Measurements from ENCODE around the gene KRR1.

Gene KRR1

GRCh38 chr12:75550401-75551240 is 39.2 kb upstream of the KRR1 start:
- no peak for DNase-seq (ENCODE audit: low spot score)
- no peak for TF ChIP-seq CTCF (IDR thresholded peaks at IDR 0.05; ENCODE audit: poor library complexity, severe bottlenecking)

GRCh38 chr12:75549989-75550388 is 38.6 kb upstream of the KRR1 start:
- H3K36me3 ChIP-seq (ENCODE audit: low read depth), result no peaks in the 10 kb centered on the region
- H3K27ac ChIP-seq (ENCODE audit: poor library complexity, severe bottlenecking), result no peak overlapping the region
- ATAC-seq (ENCODE audit: low read depth) (no peak), DNase-seq (ENCODE audit: low spot score) (no peak)
- H3K9me3 ChIP-seq (ENCODE audit: severe bottlenecking), result no peaks in the 10 kb centered on the region
- no peaks in the 10 kb centered on the region for H3K27me3 ChIP-seq (ENCODE audit: insufficient read depth, poor library complexity, severe bottlenecking)
- H3K4me1 ChIP-seq (ENCODE audit: insufficient read depth, poor library complexity, severe bottlenecking), result no peaks in the 10 kb centered on the region
- no peak for TF ChIP-seq CTCF (IDR thresholded peaks at IDR 0.05; ENCODE audit: poor library complexity, severe bottlenecking)
- no peak overlapping the region for H3K4me3 ChIP-seq (ENCODE audit: severe bottlenecking)

More at GRCh38 chr12:75550401-75551240, 39.2 kb upstream of the KRR1 start:
- no peaks in the 10 kb centered on the region for H3K36me3 ChIP-seq (ENCODE audit: low read depth)
- H3K27ac ChIP-seq (ENCODE audit: poor library complexity, severe bottlenecking), result no peak overlapping the region
- no peaks in the 10 kb centered on the region for H3K9me3 ChIP-seq (ENCODE audit: severe bottlenecking)
- no peaks in the 10 kb centered on the region for H3K4me1 ChIP-seq (ENCODE audit: insufficient read depth, poor library complexity, severe bottlenecking)
- H3K27me3 ChIP-seq (ENCODE audit: insufficient read depth, poor library complexity, severe bottlenecking), result no peaks in the 10 kb centered on the region
- ATAC-seq (ENCODE audit: low read depth), result no peak
- no peak overlapping the region for H3K4me3 ChIP-seq (ENCODE audit: severe bottlenecking)

GRCh38 chr12:75548879-75549278 is 37.5 kb upstream of the KRR1 start:
- no peak overlapping the region for H3K4me3 ChIP-seq (ENCODE audit: severe bottlenecking)
- ATAC-seq (ENCODE audit: low read depth) (no peak), DNase-seq (ENCODE audit: low spot score) (no peak)
- no peak overlapping the region for H3K27ac ChIP-seq (ENCODE audit: poor library complexity, severe bottlenecking)
- H3K27me3 ChIP-seq (ENCODE audit: insufficient read depth, poor library complexity, severe bottlenecking), result no peaks in the 10 kb centered on the region
- no peaks in the 10 kb centered on the region for H3K4me1 ChIP-seq (ENCODE audit: insufficient read depth, poor library complexity, severe bottlenecking)
- no peaks in the 10 kb centered on the region for H3K9me3 ChIP-seq (ENCODE audit: severe bottlenecking)
- no peak for TF ChIP-seq CTCF (IDR thresholded peaks at IDR 0.05; ENCODE audit: poor library complexity, severe bottlenecking)
- H3K36me3 ChIP-seq (ENCODE audit: low read depth), result no peaks in the 10 kb centered on the region

DNA sequence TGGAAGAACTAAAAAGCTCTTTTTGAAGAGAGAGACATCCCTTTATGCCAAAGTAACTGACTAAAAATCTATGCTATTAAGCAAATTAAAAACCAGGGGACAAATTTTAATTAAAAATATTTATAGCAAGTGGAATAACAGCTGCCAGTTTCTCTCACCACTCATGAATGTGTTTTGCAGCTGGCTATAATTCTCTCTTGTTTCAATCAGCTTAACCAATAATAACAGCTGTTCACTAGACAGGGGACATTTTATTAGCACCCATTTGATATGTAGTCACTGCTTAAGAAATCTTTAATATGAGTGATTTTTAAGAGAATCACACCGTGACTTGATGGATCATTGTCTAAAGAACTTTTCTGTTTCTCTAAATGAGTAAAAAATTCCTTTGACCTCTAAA is 34.2 kb upstream of the KRR1 start:
- H3K4me3 ChIP-seq (ENCODE audit: severe bottlenecking), result no peak overlapping the region
- H3K9me3 ChIP-seq (ENCODE audit: severe bottlenecking), result no peaks in the 10 kb centered on the region
- H3K36me3 ChIP-seq (ENCODE audit: low read depth), result no peaks in the 10 kb centered on the region
- H3K27ac ChIP-seq (ENCODE audit: poor library complexity, severe bottlenecking), result no peak overlapping the region
- H3K27me3 ChIP-seq (ENCODE audit: insufficient read depth, poor library complexity, severe bottlenecking), result no peaks in the 10 kb centered on the region
- no peak for TF ChIP-seq CTCF (IDR thresholded peaks at IDR 0.05; ENCODE audit: poor library complexity, severe bottlenecking)
- ATAC-seq (ENCODE audit: low read depth) (no peak), DNase-seq (ENCODE audit: low spot score) (no peak)
- H3K4me1 ChIP-seq (ENCODE audit: insufficient read depth, poor library complexity, severe bottlenecking), result no peaks in the 10 kb centered on the region

- ATAC-seq (ENCODE audit: low read depth) (no peak), DNase-seq (ENCODE audit: low spot score) (no peak)
- H3K9me3 ChIP-seq (ENCODE audit: severe bottlenecking), result no peaks in the 10 kb centered on the region
- no peak overlapping the region for H3K4me3 ChIP-seq (ENCODE audit: severe bottlenecking)
- no peak for TF ChIP-seq CTCF (IDR thresholded peaks at IDR 0.05; ENCODE audit: poor library complexity, severe bottlenecking)
- H3K27me3 ChIP-seq (ENCODE audit: insufficient read depth, poor library complexity, severe bottlenecking), result no peaks in the 10 kb centered on the region
- H3K36me3 ChIP-seq (ENCODE audit: low read depth), result no peaks in the 10 kb centered on the region
- no peaks in the 10 kb centered on the region for H3K4me1 ChIP-seq (ENCODE audit: insufficient read depth, poor library complexity, severe bottlenecking)
- no peak overlapping the region for H3K27ac ChIP-seq (ENCODE audit: poor library complexity, severe bottlenecking)
Observed at GRCh38 chr12:75543529-75543928, 32.1 kb upstream of the KRR1 start.

Data from RWPE2 (cell line).